LNCaP clone FGC (cell line): ENCODE data around the gene HDAC11.

ENCODE experiments used
- DNase-seq: peaks from one replicate; pipeline ENCODE4 v3.0.0-alpha.2; 2011; ENCODE audit warnings: low read depth
- H3K4me3 ChIP-seq: 2 replicates; pipeline ENCODE4 v1.5.1; 2011; ENCODE audit warnings: mild to moderate bottlenecking, low read depth, low read length, control low read depth
- CTCF ChIP-seq: IDR thresholded peaks from 2 replicates; pipeline ENCODE4 v1.5.1; 2012; ENCODE audit warnings: mild to moderate bottlenecking; ENCODE audit not compliant: control insufficient read depth, insufficient read depth; ENCODE audit errors: extremely low read depth

HDAC11 gene

GRCh38 chr3:13506239-13506638, 26.1 kb downstream of the HDAC11 start:
- no peak overlapping the region for H3K4me3 ChIP-seq
- no peak for DNase-seq
- TF ChIP-seq CTCF, result no peak

- no peak for TF ChIP-seq CTCF
- DNase-seq, result no peak
These were observed 26.6 kb downstream of the HDAC11 start for GRCh38 chr3:13506680-13507079.

GRCh38 chr3:13507247-13507569, 27.1 kb downstream of the HDAC11 start:
- H3K4me3 ChIP-seq, result no peak overlapping the region
- DNase-seq, result no peak
- no peak for TF ChIP-seq CTCF

More at GRCh38 chr3:13506680-13507079, 26.6 kb downstream of the HDAC11 start:
- H3K4me3 ChIP-seq, result no peak overlapping the region

GRCh38 chr3:13507570-13508339, 27.6 kb downstream of the HDAC11 start:
- no peak overlapping the region for H3K4me3 ChIP-seq
- DNase-seq, result no peak
- no peak for TF ChIP-seq CTCF

- no peak overlapping the region for H3K4me3 ChIP-seq
- no peak for TF ChIP-seq CTCF
- no peak for DNase-seq
These were observed 28.4 kb downstream of the HDAC11 start for GRCh38 chr3:13508496-13508895.

- no peak for DNase-seq
- no peak overlapping the region for H3K4me3 ChIP-seq
- no peak for TF ChIP-seq CTCF
These were observed 29.1 kb downstream of the HDAC11 start for GRCh38 chr3:13509059-13509815.

GRCh38 chr3:13509816-13510192, 29.7 kb downstream of the HDAC11 start:
- no peak for DNase-seq
- no peak overlapping the region for H3K4me3 ChIP-seq
- no peak for TF ChIP-seq CTCF
